Measurements from ENCODE around the gene INF2. TPM values are rescaled to one million over a fixed set of nuclear protein-coding genes. Genes with fewer than 3 reads are reported as not detected.

INF2 gene
- total RNA-seq, 1 experiment from 2014 or later: 58.3 TPM

DNA sequence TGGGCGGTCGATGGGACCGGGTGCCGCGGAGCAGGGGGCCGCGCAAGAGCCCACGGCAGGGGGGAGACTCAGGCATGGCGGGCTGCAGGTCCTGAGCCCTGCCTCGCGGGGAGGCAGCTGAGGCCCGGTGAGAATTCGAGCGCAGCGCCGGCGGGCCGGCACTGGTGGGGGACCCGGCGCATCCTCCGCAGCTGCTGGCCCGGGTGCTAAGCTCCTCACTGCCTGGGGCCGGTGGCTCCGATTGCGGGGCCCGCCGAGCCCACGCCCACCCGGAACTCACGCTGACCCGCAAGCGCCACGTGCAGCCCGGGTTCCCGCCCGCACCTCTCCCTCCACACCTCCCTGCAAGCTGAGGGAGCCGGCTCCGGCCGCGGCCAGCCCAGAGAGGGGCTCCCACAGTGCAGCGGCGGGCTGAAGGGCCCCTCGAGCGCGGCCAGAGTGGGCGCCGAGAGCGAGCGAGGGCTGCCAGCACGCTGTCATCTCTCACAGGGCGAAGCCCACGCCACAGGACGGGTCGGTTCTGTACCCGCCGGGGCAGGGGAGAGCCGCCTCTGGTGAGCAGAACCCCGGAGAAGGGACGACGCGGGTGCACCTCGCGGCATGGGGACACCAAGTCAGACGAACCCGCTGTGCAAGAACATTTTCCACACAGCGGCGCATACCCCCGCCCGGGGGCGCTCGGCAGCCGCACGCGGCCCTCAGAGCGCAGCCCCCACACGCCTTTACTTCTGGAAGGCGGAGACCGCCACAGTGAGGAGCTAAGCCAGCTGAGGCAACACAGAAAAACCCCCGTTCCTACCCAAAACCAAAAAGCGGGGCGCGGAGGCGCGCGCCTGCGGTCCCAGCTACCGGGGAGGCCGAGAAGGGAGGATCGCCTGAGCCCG, 62.4 kb downstream of the INF2 start:
- H4K8ac ChIP-seq (replicated peaks; ENCODE audit: insufficient read length, low read depth, low read length): no peak overlapping the region
- no peak overlapping the region for H3K9ac ChIP-seq (ENCODE audit: extremely low read depth, insufficient read length, low read length)
- no peak overlapping the region for H3K27ac ChIP-seq (ENCODE audit: insufficient read length, low read depth, low read length)
- H3K36me3 Mint-ChIP-seq (ENCODE audit: insufficient read depth in 1 of 3, low read depth in 3 of 3): peaks cover 10 to 40% (median 29%) of the 10 kb centered on the region in 3 experiments; a peak in 6 of 7 replicates
- H2AK5ac ChIP-seq (ENCODE audit: insufficient read length, low read length): no peak overlapping the region
- no peak overlapping the region for H3K4ac ChIP-seq (ENCODE audit: low read depth, low read length)
- WGBS (ENCODE audit: extremely low coverage, insufficient read length, low lambda C conversion rate): no CpG with 5 or more reads among the region's 90 CpGs
- no peak for DNase-seq
- H3K79me2 ChIP-seq (ENCODE audit: insufficient read depth, low read length): peaks cover 16% of the 10 kb centered on the region; the same call in 1 of the 2 replicates
- no peak overlapping the region for H4K91ac ChIP-seq (ENCODE audit: insufficient read length, low read depth, low read length)
- H3K18ac ChIP-seq (ENCODE audit: insufficient read length, low read depth, low read length): peak overlapping the region; percentile 76
- H2AFZ ChIP-seq (ENCODE audit: low read length): no peak overlapping the region
- H3K14ac ChIP-seq (ENCODE audit: insufficient read depth, low read length): no peak overlapping the region
- TF ChIP-seq, protein P1, sequence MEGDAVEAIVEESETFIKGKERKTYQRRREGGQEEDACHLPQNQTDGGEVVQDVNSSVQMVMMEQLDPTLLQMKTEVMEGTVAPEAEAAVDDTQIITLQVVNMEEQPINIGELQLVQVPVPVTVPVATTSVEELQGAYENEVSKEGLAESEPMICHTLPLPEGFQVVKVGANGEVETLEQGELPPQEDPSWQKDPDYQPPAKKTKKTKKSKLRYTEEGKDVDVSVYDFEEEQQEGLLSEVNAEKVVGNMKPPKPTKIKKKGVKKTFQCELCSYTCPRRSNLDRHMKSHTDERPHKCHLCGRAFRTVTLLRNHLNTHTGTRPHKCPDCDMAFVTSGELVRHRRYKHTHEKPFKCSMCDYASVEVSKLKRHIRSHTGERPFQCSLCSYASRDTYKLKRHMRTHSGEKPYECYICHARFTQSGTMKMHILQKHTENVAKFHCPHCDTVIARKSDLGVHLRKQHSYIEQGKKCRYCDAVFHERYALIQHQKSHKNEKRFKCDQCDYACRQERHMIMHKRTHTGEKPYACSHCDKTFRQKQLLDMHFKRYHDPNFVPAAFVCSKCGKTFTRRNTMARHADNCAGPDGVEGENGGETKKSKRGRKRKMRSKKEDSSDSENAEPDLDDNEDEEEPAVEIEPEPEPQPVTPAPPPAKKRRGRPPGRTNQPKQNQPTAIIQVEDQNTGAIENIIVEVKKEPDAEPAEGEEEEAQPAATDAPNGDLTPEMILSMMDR (conservative IDR thresholded peaks at IDR 0.05): no peak
- H2BK120ac ChIP-seq (ENCODE audit: low read depth, low read length, poor library complexity, severe bottlenecking): no peak overlapping the region
- no peak overlapping the region for H4K5ac ChIP-seq (ENCODE audit: insufficient read length, low read depth, low read length)
- H3T11ph ChIP-seq (ENCODE audit: low read length): no peak overlapping the region
- H2BK12ac ChIP-seq (ENCODE audit: insufficient read length, low read depth, low read length): no peak overlapping the region
- peaks cover 6% of the 10 kb centered on the region for H3K9me3 ChIP-seq (ENCODE audit: control insufficient read depth, low read depth, low read length)
- peak overlapping the region; percentile 87 to 90 for H3K4me3 Mint-ChIP-seq
- no peaks in the 10 kb centered on the region; the same call in 1 of the 2 replicates for H3K4me1 ChIP-seq (ENCODE audit: insufficient read depth, low read length)
- peak overlapping the region; percentile 47 for H3K4me2 ChIP-seq (ENCODE audit: insufficient read depth, insufficient read length, low read length)
- H3K4me1 Mint-ChIP-seq: peaks cover 18 to 19% of the 10 kb centered on the region in 2 experiments
- H2BK15ac ChIP-seq (ENCODE audit: low read depth, low read length): no peak overlapping the region
- H3K27me3 ChIP-seq (ENCODE audit: insufficient read depth, low read length): no peaks in the 10 kb centered on the region
- H2BK5ac ChIP-seq (ENCODE audit: insufficient read length, low read length): no peak overlapping the region
- no peak overlapping the region for H3K56ac ChIP-seq (ENCODE audit: insufficient read length, low read depth, low read length)
- H3K23me2 ChIP-seq (ENCODE audit: insufficient read length, low read depth, low read length, poor library complexity, severe bottlenecking): peaks cover 12% of the 10 kb centered on the region
- H3K9me3 Mint-ChIP-seq: peaks cover 13 to 19% of the 10 kb centered on the region in 2 experiments
- H3K27me3 Mint-ChIP-seq (ENCODE audit: low read depth): peaks cover 7% of the 10 kb centered on the region
- H4K20me1 ChIP-seq (ENCODE audit: control insufficient read depth, insufficient read depth, insufficient read length): no peaks in the 10 kb centered on the region
- no peaks in the 10 kb centered on the region for H3K79me1 ChIP-seq (ENCODE audit: insufficient read depth, low read depth, low read length, poor library complexity, severe bottlenecking)
- no peak overlapping the region for H3K27ac Mint-ChIP-seq
- no peak overlapping the region for H2BK20ac ChIP-seq (ENCODE audit: low read depth, low read length, poor library complexity, severe bottlenecking)
- H3K23ac ChIP-seq (ENCODE audit: insufficient read length, low read depth, low read length): no peak overlapping the region

All from H9 (cell line).